OCI-LY7 (cell line): ENCODE data around the gene FAM184B. TPM values are rescaled to one million over a fixed set of nuclear protein-coding genes. Genes with fewer than 3 reads are reported as not detected.

Source experiments
- BruUV-seq: library from RNA; stranded (reverse); fragments of 400-500 nt; replicated peaks from 2 replicates; lab custom pipeline; 2021; lab: Mats Ljungman, UMichigan
- CTCF ChIA-PET: fragments of 300-600 bp; sonication (Branson Sonifier 250); formaldehyde crosslinking; loops from one replicate; lab custom pipeline; 2022; ENCODE audit warnings: antibody characterized with exemption; ENCODE audit not compliant: unreplicated experiment; lab: Charles Lee
- POLR2A ChIA-PET: fragments of 300-600 bp; sonication (Branson Sonifier 250); formaldehyde crosslinking; loops from one replicate; lab custom pipeline; 2022; ENCODE audit warnings: antibody characterized with exemption; lab: Charles Lee
- DNase-seq: peaks from one replicate; pipeline ENCODE4 v3.0.0-alpha.2; 2015; ENCODE audit warnings: low spot score
- H2AFZ ChIP-seq: fragments of 200-600 bp; sonication (generic), shearing (Covaris generic); 2 replicates; pipeline ENCODE4 v1.6.1; 2014; ENCODE audit warnings: mild to moderate bottlenecking, antibody characterized with exemption, low read length, moderate library complexity
- H3K27ac ChIP-seq: fragments of 200-600 bp; sonication (generic); 2 replicates; pipeline ENCODE4 v1.5.1; 2014; ENCODE audit warnings: mixed run types, low read depth, mild to moderate bottlenecking, moderate library complexity, low read length, inconsistent platforms; ENCODE audit not compliant: poor library complexity, severe bottlenecking
- H3K36me3 ChIP-seq: fragments of 200-600 bp; sonication (generic); 2 replicates; pipeline ENCODE4 v1.6.1; 2014; ENCODE audit warnings: mild to moderate bottlenecking, antibody characterized with exemption, low read length, moderate library complexity, mixed read lengths; ENCODE audit not compliant: insufficient read depth
- H3K4me1 ChIP-seq: fragments of 200-600 bp; sonication (generic); 2 replicates; pipeline ENCODE4 v1.5.1; 2014; ENCODE audit warnings: mild to moderate bottlenecking, low read length; ENCODE audit not compliant: insufficient read depth, poor library complexity, severe bottlenecking
- H3K4me2 ChIP-seq: fragments of 200-600 bp; sonication (generic); 2 replicates; pipeline ENCODE4 v1.6.1; 2014; ENCODE audit warnings: mild to moderate bottlenecking, low read length
- H3K4me3 ChIP-seq: fragments of 200-600 bp; sonication (generic); 2 replicates; pipeline ENCODE4 v1.5.1; 2014; ENCODE audit warnings: mild to moderate bottlenecking, low read depth, low read length; ENCODE audit not compliant: poor library complexity, severe bottlenecking
- H3K79me2 ChIP-seq: fragments of 200-600 bp; sonication (generic); 2 replicates; pipeline ENCODE4 v1.6.1; 2016; ENCODE audit warnings: low read depth, mild to moderate bottlenecking, low read length, moderate library complexity, mixed read lengths; ENCODE audit not compliant: insufficient read depth
- H3K9me2 ChIP-seq: fragments of 200-600 bp; sonication (generic); 2 replicates; pipeline ENCODE4 v1.6.1; 2016; ENCODE audit warnings: mild to moderate bottlenecking, low read length, mixed read lengths; ENCODE audit not compliant: insufficient read depth
- H3K9me3 ChIP-seq: fragments of 200-600 bp; sonication (generic); 2 replicates; pipeline ENCODE4 v1.6.1; 2014; ENCODE audit warnings: mild to moderate bottlenecking, mixed run types, low read length, mixed read lengths
- H4K20me1 ChIP-seq: fragments of 200-600 bp; sonication (generic); 2 replicates; pipeline ENCODE4 v1.6.1; 2014; ENCODE audit warnings: mild to moderate bottlenecking, antibody characterized with exemption, low read length, moderate library complexity, mixed read lengths; ENCODE audit not compliant: insufficient read depth
- EZH2phosphoT487 ChIP-seq: fragments of 200-600 bp; sonication (generic); IDR thresholded peaks from 2 replicates; pipeline ENCODE4 v1.6.1; 2018; ENCODE audit warnings: low read depth, borderline replicate concordance, mild to moderate bottlenecking, mixed run types, antibody characterized with exemption, low read length, moderate library complexity, mixed read lengths
- intact Hi-C: fragments of 100-400 bp; cut with micrococcal nuclease; formaldehyde crosslinking; loops from one replicate; pipeline ENCODE4 v1.10.0; 2022; ENCODE audit not compliant: unreplicated experiment
- total RNA-seq, 2 experiments: library from RNA; depleted of rRNA in 1 of 2; stranded (reverse); fragments of >200 nt in 1 of 2; shearing (Covaris generic) in 1 of 2; gene quantifications; 2 replicates each; pipeline ENCODE4 v1.2.3, GENCODE V29; 2014 to 2022
- TF ChIP-seq, protein P1 (sequence below): fragments of 200-600 bp; sonication (generic); conservative IDR thresholded peaks from 2 replicates; pipeline ENCODE4 v1.5.1; 2014; ENCODE audit warnings: mild to moderate bottlenecking, antibody characterized with exemption, low read length, moderate library complexity, mixed read lengths

The FAM184B gene
- total RNA-seq, 2 experiments from 2014 or later, result not detected

- Histone ChIP-seq H3K36me3 (no peaks in the 10 kb centered on the region), H3K9me3 (no peaks in the 10 kb centered on the region), H3K9me2 (no peaks in the 10 kb centered on the region), H3K79me2 (no peaks in the 10 kb centered on the region), H3K4me1 (no peaks in the 10 kb centered on the region), H4K20me1 (no peaks in the 10 kb centered on the region), H2AFZ (no peak overlapping the region), H3K27ac (no peak overlapping the region), H3K4me3 (no peak overlapping the region), H3K4me2 (no peak overlapping the region)
- intact Hi-C loops, result loop anchor here (10.0 kb wide), 1 partner anchor 832 kb away; no protein-coding TSS in a partner anchor
- peak; percentile 23 for DNase-seq
- ChIA-PET POLR2A (interaction anchor here (0.6 to 1.3 kb wide), 2 partner anchors 10 to 70 kb away, joined by 3 to 4 read pairs; no protein-coding TSS in a partner anchor), CTCF (no interaction called here)
- BruUV-seq, result no TSS peak
- TF ChIP-seq EZH2phosphoT487, result no peak
- TF ChIP-seq, protein P1, sequence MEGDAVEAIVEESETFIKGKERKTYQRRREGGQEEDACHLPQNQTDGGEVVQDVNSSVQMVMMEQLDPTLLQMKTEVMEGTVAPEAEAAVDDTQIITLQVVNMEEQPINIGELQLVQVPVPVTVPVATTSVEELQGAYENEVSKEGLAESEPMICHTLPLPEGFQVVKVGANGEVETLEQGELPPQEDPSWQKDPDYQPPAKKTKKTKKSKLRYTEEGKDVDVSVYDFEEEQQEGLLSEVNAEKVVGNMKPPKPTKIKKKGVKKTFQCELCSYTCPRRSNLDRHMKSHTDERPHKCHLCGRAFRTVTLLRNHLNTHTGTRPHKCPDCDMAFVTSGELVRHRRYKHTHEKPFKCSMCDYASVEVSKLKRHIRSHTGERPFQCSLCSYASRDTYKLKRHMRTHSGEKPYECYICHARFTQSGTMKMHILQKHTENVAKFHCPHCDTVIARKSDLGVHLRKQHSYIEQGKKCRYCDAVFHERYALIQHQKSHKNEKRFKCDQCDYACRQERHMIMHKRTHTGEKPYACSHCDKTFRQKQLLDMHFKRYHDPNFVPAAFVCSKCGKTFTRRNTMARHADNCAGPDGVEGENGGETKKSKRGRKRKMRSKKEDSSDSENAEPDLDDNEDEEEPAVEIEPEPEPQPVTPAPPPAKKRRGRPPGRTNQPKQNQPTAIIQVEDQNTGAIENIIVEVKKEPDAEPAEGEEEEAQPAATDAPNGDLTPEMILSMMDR, result peak; percentile 45; the same call in 1 of the 2 replicates
Measured at GRCh38 chr4:17762726-17763125, 18.7 kb downstream of the FAM184B start.

DNA sequence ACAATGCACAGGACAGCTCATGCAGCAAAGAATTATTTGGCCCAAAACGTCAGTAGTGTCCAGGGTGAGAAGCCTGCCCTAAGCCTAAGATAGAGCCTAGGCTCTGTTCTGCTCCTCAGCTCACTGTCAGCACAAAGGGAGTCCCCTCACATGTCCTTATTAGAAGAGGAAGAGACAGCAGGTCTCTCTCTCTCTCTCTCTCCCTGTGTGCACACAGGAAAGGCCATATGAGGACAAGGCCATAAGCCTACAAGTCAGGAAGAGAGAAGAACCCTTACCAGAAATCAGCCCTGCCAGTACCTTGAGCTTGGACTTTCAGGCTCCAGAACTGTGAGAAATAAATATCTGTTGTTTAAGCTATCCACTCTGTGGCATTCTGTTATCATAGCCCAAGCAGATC, 20.4 kb downstream of the FAM184B start:
- CTCF ChIA-PET, result no interaction called here
- TF ChIP-seq, protein P1, result no peak
- TF ChIP-seq EZH2phosphoT487, result no peak
- no peaks in the 10 kb centered on the region for H3K9me3 ChIP-seq
- H3K9me2 ChIP-seq, result no peaks in the 10 kb centered on the region
- BruUV-seq, result no TSS peak
- POLR2A ChIA-PET, result interaction anchor here (0.6 kb wide), 1 partner anchor 22 kb away, joined by 3 read pairs; no protein-coding TSS in a partner anchor
- no peak overlapping the region for H3K27ac ChIP-seq
- no peak overlapping the region for H3K4me3 ChIP-seq
- H2AFZ ChIP-seq, result no peak overlapping the region
- no peaks in the 10 kb centered on the region for H4K20me1 ChIP-seq
- no peaks in the 10 kb centered on the region for H3K79me2 ChIP-seq
- no peak overlapping the region for H3K4me2 ChIP-seq
- H3K36me3 ChIP-seq, result no peaks in the 10 kb centered on the region
- no peak for DNase-seq
- intact Hi-C loops, result loop anchor here (10.0 kb wide), 1 partner anchor 834 kb away; no protein-coding TSS in a partner anchor
- H3K4me1 ChIP-seq, result no peaks in the 10 kb centered on the region

- Histone ChIP-seq H3K9me2 (no peaks in the 10 kb centered on the region), H3K4me2 (no peak overlapping the region), H3K4me3 (no peak overlapping the region), H3K36me3 (no peaks in the 10 kb centered on the region), H3K4me1 (no peaks in the 10 kb centered on the region), H3K79me2 (no peaks in the 10 kb centered on the region), H3K9me3 (no peaks in the 10 kb centered on the region), H4K20me1 (no peaks in the 10 kb centered on the region), H2AFZ (no peak overlapping the region), H3K27ac (no peak overlapping the region)
- ChIA-PET POLR2A (no interaction called here), CTCF (no interaction called here)
- no TSS peak for BruUV-seq
- DNase-seq, result no peak
- intact Hi-C loops, result loop anchor here (10.0 kb wide), 1 partner anchor 834 kb away; no protein-coding TSS in a partner anchor
- TF ChIP-seq, protein P1, result no peak
- TF ChIP-seq EZH2phosphoT487, result no peak
Measured at GRCh38 chr4:17760626-17761025, 20.8 kb downstream of the FAM184B start.
